SKM-1 treated with dmso at 0.1 percent for 144 hours (cell line): ENCODE measurements around the gene USB1.

Experiments
- DNase-seq: peaks from one replicate; lab custom pipeline; 2025; ENCODE audit not compliant: unreplicated experiment; lab: John Stamatoyannopoulos, UW

The USB1 gene

DNA sequence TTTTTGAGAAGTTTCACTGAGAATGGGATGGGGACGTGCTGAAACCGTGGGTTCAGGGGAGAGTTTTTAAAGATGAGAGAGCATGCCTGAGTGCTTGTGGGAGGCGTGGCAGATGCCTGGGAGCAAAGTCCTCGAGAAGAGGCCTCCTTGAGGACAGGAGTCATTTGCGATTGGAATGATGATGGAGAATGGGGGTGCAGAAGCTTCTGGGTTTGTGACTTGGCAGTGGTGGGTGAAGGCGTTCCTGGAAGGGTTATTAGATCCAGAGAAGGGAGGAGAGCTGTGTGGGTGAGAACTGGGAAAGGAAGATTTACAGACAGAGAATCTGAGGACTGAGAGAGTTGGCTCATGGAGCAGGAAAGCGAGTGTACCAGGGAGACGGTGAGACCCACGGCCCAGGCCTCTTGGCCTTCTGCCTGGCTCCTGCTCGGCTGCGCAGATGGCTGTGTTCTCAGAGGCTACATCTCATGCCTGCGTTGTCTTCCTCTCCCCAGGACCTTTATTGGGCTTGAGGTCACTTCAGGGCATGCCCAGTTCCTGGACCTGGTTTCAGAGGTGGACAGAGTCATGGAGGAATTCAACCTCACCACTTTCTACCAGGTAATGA, 15.7 kb downstream of the USB1 start:
- DNase-seq = no peak

DNA sequence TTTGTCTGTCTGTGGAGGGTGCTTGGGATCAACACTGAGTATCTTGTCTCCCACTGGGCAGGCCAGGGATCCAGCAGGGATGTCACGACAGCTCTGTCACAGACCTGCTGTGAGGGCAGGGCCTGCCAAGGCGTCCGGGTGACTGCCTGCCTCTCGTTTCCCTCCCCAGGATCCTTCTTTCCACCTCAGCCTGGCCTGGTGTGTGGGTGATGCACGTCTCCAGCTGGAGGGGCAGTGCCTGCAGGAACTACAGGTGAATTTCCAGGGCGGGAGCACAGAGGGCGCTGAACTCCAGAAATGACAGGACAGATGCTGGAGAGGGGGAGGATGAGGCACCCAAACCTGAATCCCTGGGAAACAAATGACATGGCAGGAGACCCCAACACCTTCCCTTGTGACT, 17.6 kb downstream of the USB1 start:
- no peak for DNase-seq

DNA sequence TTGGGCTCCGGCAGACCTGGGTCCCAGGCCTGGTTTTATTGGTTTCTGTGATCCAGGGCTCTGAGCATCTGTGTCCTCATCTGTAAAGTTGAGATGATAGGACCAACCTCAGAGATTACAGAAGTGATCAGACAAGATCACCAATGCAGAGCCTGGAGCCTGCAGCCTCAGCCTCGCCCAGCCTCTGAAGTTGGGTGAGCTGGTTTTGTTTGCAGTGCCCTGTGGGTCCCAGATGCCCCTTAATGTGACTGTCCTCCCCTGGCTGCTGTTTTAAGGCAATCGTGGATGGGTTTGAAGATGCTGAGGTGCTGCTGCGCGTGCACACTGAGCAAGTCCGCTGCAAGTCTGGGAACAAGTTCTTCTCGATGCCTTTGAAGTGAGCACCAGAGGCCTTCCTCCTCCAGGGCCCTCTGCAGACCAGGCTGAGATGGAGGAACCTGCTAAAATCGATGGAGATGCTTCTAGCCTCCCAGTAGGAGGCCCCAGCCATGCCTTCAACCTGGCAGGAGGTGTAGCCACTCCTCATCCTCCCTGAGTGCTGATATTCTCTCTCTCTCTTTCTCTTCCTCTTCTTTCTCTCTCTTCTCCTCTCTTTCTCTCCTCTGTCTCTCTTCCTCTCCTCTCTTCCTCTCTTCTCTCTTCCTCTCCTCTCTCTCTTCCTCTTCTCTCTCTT, 18.8 kb downstream of the USB1 start:
- DNase-seq = no peak

DNA sequence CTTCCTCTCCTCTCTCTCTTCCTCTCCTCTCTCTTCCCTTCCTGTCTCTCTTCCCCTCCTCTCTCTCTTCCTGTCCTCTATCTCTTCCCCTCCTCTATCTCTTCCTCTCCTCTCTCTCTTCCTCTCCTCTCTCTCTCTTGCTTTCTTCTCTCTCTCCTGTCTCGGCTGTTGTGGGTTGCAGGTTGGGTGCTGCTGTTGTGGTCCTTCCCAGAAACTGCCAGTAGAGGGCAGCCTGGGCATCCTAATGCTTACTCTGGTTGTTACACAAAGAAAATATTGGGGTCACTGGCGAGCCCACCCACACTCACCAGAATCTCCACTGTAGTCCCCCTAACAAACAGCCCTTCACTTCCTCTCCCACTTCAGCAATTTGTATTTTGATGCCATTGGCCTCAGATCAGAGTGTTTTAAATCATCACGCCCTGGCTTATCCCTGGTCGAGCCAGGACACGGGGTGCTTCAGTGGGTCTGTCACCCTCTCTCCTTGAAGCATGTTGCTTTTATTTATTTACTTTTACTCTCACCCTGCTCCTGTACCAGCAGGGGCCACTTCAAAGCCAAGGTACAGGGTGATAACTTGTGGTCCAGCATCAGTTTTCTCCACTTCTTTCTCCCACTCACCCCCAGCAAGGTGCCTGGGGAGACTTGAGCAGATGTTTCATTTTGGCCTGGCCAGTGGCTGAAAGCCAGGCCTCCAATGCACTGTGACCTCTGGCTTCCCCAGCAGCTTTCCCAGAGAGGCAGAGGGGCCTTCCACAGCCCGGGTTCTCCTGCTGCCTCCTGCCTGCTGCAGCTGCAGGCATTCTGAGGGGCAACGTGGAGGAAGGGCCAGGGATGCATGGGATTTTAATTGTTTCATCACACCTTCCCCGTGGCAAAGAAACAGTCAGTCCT, 19.7 kb downstream of the USB1 start:
- peak; percentile 32 for DNase-seq

DNA sequence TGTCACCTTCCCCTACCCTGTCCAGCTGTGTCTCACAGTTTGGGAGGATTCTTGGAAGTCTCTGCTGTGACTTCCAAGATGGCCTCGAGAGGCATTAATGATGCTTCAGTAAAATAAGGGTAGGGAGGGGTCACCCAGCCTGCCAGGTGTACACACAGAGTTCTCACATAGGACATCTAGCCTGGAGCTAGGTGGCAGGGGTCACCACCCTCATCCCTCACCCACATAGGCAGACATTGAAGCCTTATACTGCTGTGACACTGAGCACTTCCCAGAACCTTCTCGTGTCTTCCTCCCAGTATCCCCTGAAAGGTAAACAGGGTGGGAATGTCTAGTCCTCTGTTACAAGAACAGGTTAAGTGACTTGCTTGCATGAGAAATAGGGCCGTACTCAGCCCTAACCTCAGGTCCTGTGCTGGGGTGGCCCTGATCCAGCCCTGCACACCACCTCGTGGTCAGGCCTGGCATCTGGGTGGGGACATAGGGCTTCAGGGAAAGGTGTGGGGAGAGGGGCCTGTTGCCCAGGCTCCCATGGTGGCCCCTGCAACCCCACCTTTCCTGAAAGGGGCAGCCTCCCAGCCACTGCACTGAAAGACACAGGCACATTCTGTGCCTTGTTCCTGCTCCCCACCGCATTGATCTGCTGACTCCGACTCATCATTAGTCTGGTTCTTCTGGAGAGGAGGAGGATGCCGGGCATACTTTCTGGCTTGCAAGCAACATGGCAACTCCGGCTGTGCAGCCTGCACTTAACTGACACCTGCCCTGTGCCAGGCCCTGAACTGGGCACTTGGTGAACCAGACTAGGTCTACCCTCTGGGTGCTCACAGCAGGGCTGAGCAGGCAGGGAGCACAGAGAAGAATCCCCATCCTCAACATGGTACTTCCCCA, 20.7 kb downstream of the USB1 start:
- no peak for DNase-seq

DNA sequence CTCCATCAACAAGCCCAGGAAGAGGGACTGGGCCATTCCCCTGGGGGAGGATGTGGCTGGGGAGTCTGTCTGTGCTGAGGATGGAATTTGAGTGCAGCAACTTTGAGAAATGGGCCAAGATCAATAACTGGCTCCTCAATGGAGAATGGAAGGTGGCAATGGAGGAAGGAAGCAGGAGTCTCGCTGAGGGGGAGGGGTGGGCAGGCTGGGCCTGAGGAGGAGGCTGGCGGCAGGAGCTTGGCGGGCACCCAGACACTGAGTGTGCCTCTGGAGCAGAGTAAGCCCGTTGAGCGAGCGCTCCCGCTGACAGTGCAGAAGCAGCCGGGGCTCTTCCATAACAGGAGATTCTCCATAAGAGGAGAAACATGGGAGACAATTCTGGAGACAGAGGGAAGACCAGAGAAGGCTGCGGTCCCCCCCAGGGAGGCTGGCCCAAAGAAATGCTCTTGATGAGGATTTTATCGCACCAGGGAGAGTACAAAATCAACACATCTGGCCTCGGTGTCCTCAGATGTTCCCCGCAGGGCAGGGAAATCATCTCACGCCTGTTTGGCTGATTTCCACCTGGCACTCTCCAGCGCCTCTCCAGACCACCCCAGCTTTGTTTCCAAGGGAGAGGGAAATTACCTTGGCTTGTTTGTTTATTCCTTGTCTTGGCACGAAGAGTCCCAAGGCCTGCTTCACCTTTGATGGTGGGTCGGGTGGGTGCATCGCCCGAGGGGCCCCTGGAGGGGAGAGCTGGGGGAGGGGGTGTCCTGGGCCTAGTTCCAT, 21.6 kb downstream of the USB1 start:
- no peak for DNase-seq

DNA sequence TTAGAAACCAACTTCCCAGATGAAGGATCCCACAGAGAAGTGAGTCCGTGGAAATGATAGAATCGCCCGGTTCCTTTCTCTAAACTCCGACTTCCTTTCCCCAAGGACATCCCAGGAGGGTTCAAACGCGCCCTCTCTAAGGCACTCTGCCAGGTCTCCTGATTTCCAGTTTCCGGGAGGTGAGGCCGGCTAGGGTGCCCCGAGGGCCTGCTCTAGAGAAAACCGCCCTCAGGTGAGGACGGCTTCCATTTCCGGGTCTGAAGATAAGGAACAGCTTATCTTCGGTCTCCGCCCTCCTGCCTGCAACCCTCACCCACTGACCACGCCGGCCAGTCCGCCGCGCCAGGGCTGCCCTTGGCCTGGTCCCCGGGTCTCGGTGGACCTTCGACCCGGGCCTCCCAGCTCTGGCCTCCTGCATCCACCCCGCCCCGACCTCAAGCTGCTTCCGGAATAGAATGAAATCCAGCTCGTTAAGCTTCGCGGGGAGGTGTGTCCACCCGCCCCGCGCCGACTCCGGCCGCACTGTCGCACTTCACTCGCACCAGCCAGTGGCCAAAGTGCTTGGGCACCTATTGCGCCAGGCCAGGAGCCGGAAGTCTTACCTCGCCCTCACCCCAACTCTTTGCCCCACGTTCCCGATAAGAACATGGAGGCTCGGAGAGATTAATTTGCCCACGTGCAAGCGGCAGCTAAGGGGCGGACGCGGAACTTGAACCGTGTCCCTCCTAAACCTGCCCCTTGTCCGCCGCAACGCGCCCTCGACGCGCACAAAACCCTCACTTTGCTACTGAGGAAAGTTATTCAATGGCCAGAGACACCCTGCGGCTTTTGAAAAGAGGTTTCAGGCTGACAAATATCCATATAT, 23.5 kb downstream of the USB1 start:
- no peak for DNase-seq

DNA sequence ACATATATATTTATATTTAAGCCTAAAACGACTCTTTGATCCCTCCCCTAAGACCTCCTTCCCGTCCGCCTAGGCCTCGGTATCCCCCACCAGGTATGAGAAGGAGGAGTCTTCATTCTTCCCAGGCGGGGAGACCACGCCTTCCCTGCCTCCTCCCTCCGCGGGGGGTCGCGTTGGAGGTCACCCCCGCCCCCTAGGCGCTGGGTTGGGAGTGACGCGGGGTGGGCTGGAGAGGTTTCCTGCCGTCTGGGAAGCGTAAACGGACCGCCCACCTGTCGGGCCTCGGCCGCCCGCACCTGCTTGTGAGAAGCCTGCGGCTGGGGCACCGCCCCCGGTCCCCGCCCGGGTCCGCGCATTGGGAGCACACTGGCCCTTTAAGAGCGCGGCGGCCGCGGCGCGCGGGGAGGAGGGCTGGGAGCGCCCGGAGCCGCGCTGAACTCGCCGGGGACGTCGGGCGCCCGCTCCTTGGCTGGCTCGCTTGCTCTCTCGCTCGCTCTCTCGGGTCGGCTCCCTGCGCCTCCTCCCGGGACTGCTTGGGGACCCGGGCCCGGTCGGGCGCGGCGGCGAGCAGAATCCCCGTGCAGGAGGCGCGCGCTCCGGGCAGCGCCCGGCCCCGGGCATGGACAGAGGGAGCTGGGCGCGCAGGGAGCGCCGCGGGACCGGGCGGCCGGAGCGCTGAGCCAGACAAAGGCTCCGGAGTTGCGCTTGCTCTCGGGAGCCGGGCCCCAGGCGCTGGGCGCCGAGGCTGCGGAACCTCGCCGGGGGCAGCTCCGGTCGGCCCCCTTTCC, 24.3 kb downstream of the USB1 start, which contains the start of gene MMP15:
MMP15 (plus strand) TSS at position 404 of the 788 bp plus-strand sequence. CDS start 597 bp downstream, outside the sequence.
- peak; percentile 33 for DNase-seq

DNA sequence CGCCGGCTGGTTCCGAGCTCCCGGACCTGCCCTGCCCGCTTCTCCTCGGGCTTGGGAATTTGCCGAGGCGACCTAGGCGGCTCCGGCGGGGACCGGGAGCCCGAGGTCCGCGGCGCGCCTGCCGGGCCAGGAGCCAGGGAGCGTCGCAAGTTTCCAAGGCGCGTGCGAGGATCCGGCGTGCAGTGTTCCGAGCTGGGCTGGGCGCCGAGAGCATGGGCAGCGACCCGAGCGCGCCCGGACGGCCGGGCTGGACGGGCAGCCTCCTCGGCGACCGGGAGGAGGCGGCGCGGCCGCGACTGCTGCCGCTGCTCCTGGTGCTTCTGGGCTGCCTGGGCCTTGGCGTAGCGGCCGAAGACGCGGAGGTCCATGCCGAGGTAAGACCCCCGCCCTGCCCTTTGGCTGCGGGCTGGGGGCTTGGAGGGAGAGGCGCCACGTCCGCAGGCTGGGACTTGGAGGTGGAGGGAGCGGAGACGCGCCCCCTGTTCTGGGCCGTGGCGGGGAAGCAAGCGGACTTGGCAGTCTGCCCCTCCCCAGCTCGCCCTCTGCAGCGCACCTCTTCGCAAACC, 25.0 kb downstream of the USB1 start:
- DNase-seq = no peak

DNA sequence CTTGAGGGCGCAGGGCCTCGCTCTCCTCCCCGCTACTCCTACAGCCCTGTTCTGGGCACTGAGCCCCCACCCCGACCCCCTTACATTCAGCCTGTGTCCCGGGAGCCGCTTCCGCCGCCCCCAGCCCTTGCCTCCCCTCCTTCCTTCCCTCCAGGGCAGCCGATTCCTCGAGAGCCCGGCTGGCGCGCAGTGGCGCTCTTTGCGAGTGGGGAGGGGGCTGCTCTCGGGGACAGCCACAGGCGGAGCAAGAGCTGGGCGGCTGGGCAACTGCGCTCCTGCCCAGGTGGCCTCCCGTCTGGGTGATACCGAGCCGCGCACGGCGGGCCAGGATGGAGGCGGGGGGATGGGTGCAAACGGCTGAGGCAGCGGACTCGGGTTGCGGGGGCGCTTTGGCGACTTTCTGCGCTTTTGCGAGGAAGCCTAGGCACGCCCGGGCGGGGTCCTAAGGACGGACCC, 25.5 kb downstream of the USB1 start:
- DNase-seq = no peak

DNA sequence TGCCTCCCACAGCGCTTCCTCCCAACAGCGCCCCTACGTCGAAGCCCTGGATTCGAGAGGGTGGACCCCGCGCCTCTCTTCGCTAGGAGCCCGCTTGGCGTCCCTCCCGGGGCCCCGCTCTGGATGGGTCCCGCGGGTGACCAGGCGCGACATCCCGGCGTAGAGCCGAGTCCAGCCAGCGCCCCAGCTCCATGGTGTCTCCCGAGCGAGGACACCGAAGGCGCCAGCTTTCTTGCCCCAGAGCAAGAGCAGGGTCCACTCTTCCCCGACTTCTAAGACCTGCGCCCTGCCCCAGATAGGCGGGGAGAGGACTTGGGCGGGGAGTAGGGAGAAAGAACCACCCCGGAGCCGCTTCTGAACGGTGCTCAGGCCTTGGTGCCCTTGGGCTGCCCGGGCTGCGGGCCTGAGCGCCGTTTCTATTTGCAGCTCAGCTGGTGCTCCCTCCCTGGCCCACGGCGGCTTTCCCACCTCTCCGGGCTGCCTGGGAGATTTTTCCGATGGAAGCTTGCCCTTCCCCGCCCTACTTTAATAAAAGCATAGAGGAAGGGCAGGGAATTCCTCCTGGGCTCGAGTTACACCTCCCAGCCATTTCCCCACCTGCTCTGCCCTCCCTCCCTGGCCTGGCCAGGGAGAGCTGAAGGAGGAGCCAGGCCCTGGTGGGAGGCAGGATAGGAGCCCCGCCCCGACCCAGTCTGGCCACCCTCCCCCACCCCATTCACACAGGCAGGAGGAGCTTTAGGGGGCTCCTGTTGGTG, 26.1 kb downstream of the USB1 start:
- DNase-seq = no peak

DNA sequence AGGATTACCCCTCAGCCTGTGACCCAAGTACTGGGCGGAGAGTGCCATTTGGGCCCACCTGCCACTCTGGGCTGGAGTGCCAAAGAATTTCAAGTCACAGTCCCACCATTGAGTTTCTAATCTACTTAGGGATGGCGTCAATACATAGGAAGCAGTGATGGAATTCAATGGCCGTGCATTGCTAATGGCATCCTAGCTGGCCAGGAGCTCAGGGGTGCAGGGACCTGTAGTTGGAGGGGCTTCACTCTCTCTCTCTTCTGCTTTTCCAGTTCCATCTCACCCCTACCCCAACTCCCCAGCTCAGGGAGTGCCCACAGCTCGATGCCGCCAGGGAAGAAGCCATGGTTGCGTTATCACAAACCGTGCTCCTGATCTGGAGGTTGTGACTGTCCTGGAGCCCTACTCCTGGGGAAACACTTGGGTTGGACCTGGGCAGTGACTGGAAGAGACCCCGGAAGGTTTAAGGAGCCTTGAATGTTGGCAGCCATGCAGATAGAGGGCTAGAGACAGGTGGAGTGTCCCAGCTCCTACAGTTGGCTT, 26.8 kb downstream of the USB1 start:
- DNase-seq = no peak

DNA sequence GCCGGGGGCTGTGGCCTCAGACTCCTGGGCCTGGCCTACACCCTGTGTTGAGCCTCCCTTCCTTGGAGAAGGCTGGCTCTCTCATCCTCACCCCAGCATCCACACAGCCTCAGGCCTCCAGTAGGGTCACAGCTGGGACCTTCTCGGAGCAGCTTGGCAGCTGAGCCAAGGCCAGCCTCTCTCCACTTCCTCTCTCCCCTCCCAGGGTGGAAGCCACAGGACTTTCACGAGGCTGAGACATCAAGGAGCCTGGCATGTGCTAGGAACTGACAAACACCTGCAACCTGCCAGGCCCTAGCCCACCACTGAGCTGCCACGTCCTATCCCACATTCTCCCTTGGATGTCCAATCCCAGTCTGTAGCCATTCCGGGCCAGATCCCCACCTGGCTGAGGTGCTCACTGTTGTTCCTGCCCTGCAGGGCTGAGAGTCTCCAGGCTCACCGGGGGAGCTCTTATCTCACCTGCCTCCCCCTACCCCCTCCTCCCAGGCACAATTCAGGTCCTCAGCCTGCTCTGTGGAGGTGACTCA, 27.4 kb downstream of the USB1 start:
- no peak for DNase-seq

DNA sequence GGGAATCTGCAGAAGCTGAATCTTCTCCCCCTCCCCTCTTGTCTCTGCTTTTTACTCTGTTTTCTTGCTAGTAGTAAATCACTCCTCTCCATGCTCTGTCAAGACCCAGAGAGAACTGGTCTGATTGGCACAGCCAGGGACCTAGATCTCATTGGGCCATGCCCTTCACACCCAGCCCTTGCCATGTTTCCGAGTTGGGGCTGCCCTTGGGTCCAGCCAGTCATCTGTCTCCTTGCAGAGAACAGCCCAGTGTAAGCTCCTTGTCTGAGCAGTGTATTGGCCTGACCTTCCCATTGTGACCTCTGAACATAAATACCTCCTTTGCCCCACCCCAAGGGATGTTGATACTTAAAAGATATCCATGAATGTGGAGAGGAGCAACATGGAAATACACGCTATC, 28.2 kb downstream of the USB1 start:
- no peak for DNase-seq

DNA sequence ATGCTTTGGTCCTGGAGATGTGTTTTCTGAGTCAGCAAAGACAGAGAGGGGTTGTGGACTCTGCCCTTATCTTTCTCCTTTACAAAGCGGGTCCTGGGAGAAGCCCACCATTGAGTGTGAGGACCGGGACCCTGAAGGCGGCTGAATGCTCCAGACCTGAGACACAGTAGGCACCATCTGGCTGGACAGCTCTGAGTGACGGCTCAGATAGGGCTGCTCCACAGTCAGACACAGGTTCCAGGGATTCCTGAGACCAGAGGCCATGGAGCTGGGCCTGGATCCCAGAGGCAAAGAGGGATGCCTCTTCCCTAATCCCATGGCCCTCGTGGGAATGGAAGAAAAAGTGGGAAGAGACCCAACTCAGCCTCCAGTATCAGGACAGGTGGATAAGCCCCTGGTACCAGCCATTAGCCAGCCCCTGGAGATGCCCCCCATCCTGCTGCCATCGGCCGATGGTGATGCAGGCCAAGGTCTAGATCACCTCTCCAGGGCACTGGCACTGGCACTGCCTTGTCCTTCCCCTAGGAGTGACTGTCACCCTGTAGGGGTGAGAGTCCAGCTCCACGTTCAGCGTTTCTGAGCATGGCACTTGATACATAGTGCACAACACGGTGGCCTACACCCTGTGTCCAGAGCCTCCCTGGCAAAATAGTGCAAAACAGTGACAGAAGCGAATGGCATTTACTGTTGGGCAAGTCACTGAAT, 29.1 kb downstream of the USB1 start:
- DNase-seq = no peak
